Fibroblast of lung (primary cell): ENCODE measurements around the gene SEZ6L.

Experiments used
- CTCF ChIP-seq, 2 donors: IDR thresholded peaks in 1 of 2; conservative IDR thresholded peaks in 1 of 2; 1 replicate in 1 of 2; 2 replicates in 1 of 2; pipeline ENCODE4 v1.5.1; 2011 to 2012; ENCODE audit warnings: low read length in 2 of 2, control low read depth in 1 of 2, inconsistent platforms in 1 of 2, low read depth in 1 of 2, mild to moderate bottlenecking in 1 of 2
- EZH2 ChIP-seq: IDR thresholded peaks from 2 replicates; pipeline ENCODE4 v1.5.1; 2012; ENCODE audit warnings: low read length, control low read depth, mild to moderate bottlenecking; ENCODE audit errors: missing control alignments

GRCh38 chr22:26418620-26419019 lies 249.4 kb downstream of the SEZ6L start:
- TF ChIP-seq CTCF (conservative IDR thresholded peaks at IDR 0.05 in 1 of 2, IDR thresholded peaks at IDR 0.05 in 1 of 2; ENCODE audit: low read depth in 1 of 2, low read length in 2 of 2) (no peak), EZH2 (no peak)
